Endothelial cell of umbilical vein (primary cell): ENCODE measurements around the gene CHST3. TPM values are rescaled to one million over a fixed set of nuclear protein-coding genes. Genes with fewer than 3 reads are reported as not detected.

Source experiments
- BruUV-seq: library from RNA; stranded (reverse); fragments of 400-500 nt; replicated peaks from 2 replicates; lab custom pipeline; 2021; lab: Mats Ljungman, UMichigan
- CTCF ChIA-PET: fragments of 300-600, 350-600 bp; sonication (Branson Sonifier 250); formaldehyde crosslinking; loops from one replicate; lab custom pipeline; 2021; ENCODE audit warnings: antibody characterized with exemption, inconsistent platforms; lab: Charles Lee
- POLR2A ChIA-PET: fragments of 300-600, 350-600 bp; sonication (Branson Sonifier 250); formaldehyde crosslinking; loops from one replicate; lab custom pipeline; 2021; ENCODE audit warnings: antibody characterized with exemption, inconsistent platforms; lab: Charles Lee
- DNase-seq: peaks from one replicate; pipeline ENCODE4 v3.0.0-alpha.2; 2011; ENCODE audit warnings: low read depth, low spot score
- FAIRE-seq: peaks from 2 replicates; lab custom pipeline; 2011; peaks lifted over from hg19 to GRCh38; lab: Jason Lieb, UNC
- H2AFZ ChIP-seq: 2 replicates; pipeline ENCODE4 v1.6.0; 2012; ENCODE audit warnings: low read depth, low read length, control low read depth, inconsistent platforms
- H3K27ac ChIP-seq: 2 replicates; pipeline ENCODE4 v1.5.1; 2011; ENCODE audit warnings: low read depth, mild to moderate bottlenecking, control low read depth, low read length, moderate library complexity; ENCODE audit not compliant: insufficient read depth
- H3K27me3 ChIP-seq, 2 experiments: 2 replicates each; pipeline versions ENCODE4 v1.6.0 to v1.6.1; 2011; ENCODE audit warnings: low read length in 2 of 2, mixed read lengths in 1 of 2; ENCODE audit not compliant: control insufficient read depth in 2 of 2, insufficient read depth in 2 of 2
- H3K36me3 ChIP-seq, 2 experiments: 2 replicates in 1 of 2; 3 replicates in 1 of 2; pipeline ENCODE4 v1.5.1; 2011; ENCODE audit warnings: low read length in 2 of 2, mild to moderate bottlenecking in 1 of 2, moderate library complexity in 1 of 2; ENCODE audit not compliant: control insufficient read depth in 2 of 2, insufficient read depth in 2 of 2; ENCODE audit errors: extremely low read depth in 1 of 2
- H3K4me1 ChIP-seq: 3 replicates; pipeline ENCODE4 v1.5.1; 2011; ENCODE audit warnings: mild to moderate bottlenecking, low read length; ENCODE audit not compliant: control insufficient read depth, insufficient read depth; ENCODE audit errors: extremely low read depth
- H3K4me2 ChIP-seq: 2 replicates; pipeline ENCODE4 v1.6.1; 2011; ENCODE audit warnings: low read length, control low read depth, mixed read lengths; ENCODE audit not compliant: insufficient read depth
- H3K4me3 ChIP-seq, 3 experiments: fragments of 200-600 bp in 1 of 3; sonication (generic), shearing (Covaris generic) in 1 of 3; replicated peaks in 1 of 3; 2 replicates each; pipeline ENCODE4 v1.5.1; 2011 to 2016; ENCODE audit warnings: control low read depth in 3 of 3, low read length in 3 of 3, mild to moderate bottlenecking in 2 of 3, inconsistent platforms in 1 of 3, low read depth in 1 of 3, moderate library complexity in 1 of 3; ENCODE audit not compliant: insufficient read depth in 1 of 3
- H3K79me2 ChIP-seq: 2 replicates; pipeline ENCODE4 v1.6.0; 2012; ENCODE audit warnings: low read length, inconsistent platforms; ENCODE audit not compliant: control insufficient read depth, insufficient read depth
- H3K9ac ChIP-seq: replicated peaks from 2 replicates; pipeline ENCODE3; 2011; ENCODE audit warnings: low read length, control low read depth; ENCODE audit not compliant: insufficient read depth; ENCODE audit errors: extremely low read depth
- H3K9me1 ChIP-seq: replicated peaks from 3 replicates; pipeline ENCODE4 v1.6.0; 2011; ENCODE audit warnings: mild to moderate bottlenecking, low read length; ENCODE audit not compliant: control insufficient read depth, insufficient read depth; ENCODE audit errors: extremely low read depth
- H3K9me3 ChIP-seq: replicated peaks from 2 replicates; pipeline ENCODE4 v1.5.1; 2012; ENCODE audit warnings: low read length, inconsistent platforms; ENCODE audit not compliant: control insufficient read depth, insufficient read depth
- H4K20me1 ChIP-seq: replicated peaks from 2 replicates; pipeline ENCODE3; 2011; ENCODE audit warnings: mild to moderate bottlenecking, low read length; ENCODE audit not compliant: control insufficient read depth, insufficient read depth; ENCODE audit errors: extremely low read depth
- CTCF ChIP-seq, 2 donors: IDR thresholded peaks; 1 replicate in 1 of 2; 2 replicates in 1 of 2; pipeline ENCODE4 v1.5.1; 2011; ENCODE audit warnings: low read length in 2 of 2, mild to moderate bottlenecking in 2 of 2, moderate library complexity in 2 of 2, control low read depth in 1 of 2, inconsistent platforms in 1 of 2, low read depth in 1 of 2; ENCODE audit not compliant: insufficient read depth in 1 of 2; ENCODE audit errors: extremely low read depth in 1 of 2
- EZH2 ChIP-seq: IDR thresholded peaks from 2 replicates; pipeline ENCODE4 v1.6.1; 2012; ENCODE audit warnings: borderline replicate concordance, low read depth, mild to moderate bottlenecking, moderate library complexity, low read length, inconsistent platforms; ENCODE audit not compliant: severe bottlenecking
- FOS ChIP-seq: IDR thresholded peaks from 2 replicates; pipeline ENCODE4 v1.6.1; 2011; ENCODE audit warnings: mild to moderate bottlenecking, low read length, moderate library complexity, borderline replicate concordance; ENCODE audit not compliant: insufficient read depth
- GATA2 ChIP-seq: IDR thresholded peaks from 2 replicates; pipeline ENCODE4 v1.7.0; 2011; ENCODE audit warnings: low read depth, mild to moderate bottlenecking, moderate library complexity, mixed read lengths, low read length; ENCODE audit not compliant: insufficient read length, insufficient read depth
- JUN ChIP-seq: IDR thresholded peaks from 2 replicates; pipeline ENCODE4 v1.6.1; 2011; ENCODE audit warnings: borderline replicate concordance, low read depth; ENCODE audit not compliant: insufficient read length, insufficient read depth
- MYC ChIP-seq: IDR thresholded peaks from one replicate; pipeline ENCODE4 v1.6.1; 2011; ENCODE audit warnings: mild to moderate bottlenecking, low read depth, low read length
- POLR2A ChIP-seq: IDR thresholded peaks from 2 replicates; pipeline ENCODE4 v1.6.1; 2012; ENCODE audit warnings: low read depth, mild to moderate bottlenecking, control low read depth, low read length
- POLR2AphosphoS5 ChIP-seq: IDR thresholded peaks from 2 replicates; pipeline ENCODE4 v1.6.1; 2012; ENCODE audit warnings: low read depth, mild to moderate bottlenecking, control low read depth, low read length, moderate library complexity; ENCODE audit not compliant: insufficient read depth
- dilution Hi-C: fragments of 300-500 bp; cut with MboI; formaldehyde crosslinking; loops from one replicate; pipeline ENCODE4 v1.15.0; 2019; ENCODE audit warnings: low sequenced_read_pairs; ENCODE audit not compliant: extremely low pct_ligation_motif_present
- intact Hi-C: fragments of 100-400 bp; cut with micrococcal nuclease; formaldehyde crosslinking; loops from one replicate; pipeline ENCODE4 v1.10.0; 2022
- polyA plus RNA-seq, 4 experiments: library from polyadenylated mRNA; depleted of rRNA in 3 of 4; stranded (reverse) in 3 of 4; unstranded in 1 of 4; fragments of >200 nt; gene quantifications; 2 replicates each; pipeline versions ENCODE4 v1.2.1 to v1.2.3, GENCODE V29; 2011 to 2012; ENCODE audit warnings: missing spikeins in 1 of 4
- total RNA-seq: library from RNA; stranded (reverse); gene quantifications from 2 replicates; pipeline ENCODE4 v1.2.3, GENCODE V29; 2021
- TF ChIP-seq, protein P1 (sequence below): IDR thresholded peaks from 2 replicates; pipeline ENCODE4 v1.6.1; 2011; ENCODE audit not compliant: insufficient read depth, insufficient read length

Gene CHST3
- total and polyA plus RNA-seq, 2 donors (not counting 3 experiments of a cell fraction or from before 2014, with no cell fraction given): 5.5 to 11.5 TPM

DNA sequence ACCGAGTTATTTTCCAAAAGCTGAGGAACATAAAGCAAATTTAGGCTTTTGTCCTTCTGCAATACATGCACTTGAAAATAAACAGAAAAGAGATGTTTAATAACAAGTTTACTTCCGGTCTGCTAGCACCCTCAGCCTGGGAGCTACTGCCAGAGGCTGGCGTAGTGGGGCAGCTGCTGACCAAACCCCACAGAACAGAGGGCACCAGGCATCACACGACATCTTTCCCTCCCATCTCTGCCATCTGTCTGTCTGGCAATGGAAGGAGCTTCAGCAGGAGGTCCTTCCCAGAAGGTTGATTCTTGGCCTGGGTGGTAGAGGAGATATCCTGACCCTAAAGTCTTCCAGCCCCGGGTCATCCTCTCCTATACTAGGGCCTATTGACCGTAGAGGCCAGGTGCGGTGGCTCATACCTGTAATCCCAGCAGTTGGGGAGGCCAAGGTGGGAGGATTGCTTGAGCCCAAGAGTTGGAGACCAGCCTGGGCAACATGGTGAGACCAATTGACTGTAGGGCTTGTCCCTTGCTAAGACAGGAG, 47.8 kb downstream of the CHST3 start:
- CTCF ChIA-PET: interaction anchor here (0.6 to 1.6 kb wide), 4 partner anchors 12 to 125 kb away, joined by 3 to 4 read pairs (median 3); no protein-coding TSS in a partner anchor

More for the DNA sequence above, 47.8 kb downstream of the CHST3 start:
- H4K20me1 ChIP-seq: no peaks in the 10 kb centered on the region
- DNase-seq (no peak), FAIRE-seq (no peak)
- H2AFZ ChIP-seq: no peak overlapping the region
- H3K9ac ChIP-seq: no peak overlapping the region
- no peaks in the 10 kb centered on the region for H3K9me3 ChIP-seq
- TF ChIP-seq POLR2AphosphoS5 (no peak), POLR2A (no peak), CTCF (IDR thresholded peaks at IDR 0.05; ENCODE audit: extremely low read depth in 1 of 2, insufficient read depth in 1 of 2, low read depth in 1 of 2, low read length in 2 of 2) (no peak), EZH2 (no peak), MYC (no peak), GATA2 (no peak), JUN (no peak), FOS (no peak)
- TF ChIP-seq, protein P1, sequence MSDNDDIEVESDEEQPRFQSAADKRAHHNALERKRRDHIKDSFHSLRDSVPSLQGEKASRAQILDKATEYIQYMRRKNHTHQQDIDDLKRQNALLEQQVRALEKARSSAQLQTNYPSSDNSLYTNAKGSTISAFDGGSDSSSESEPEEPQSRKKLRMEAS: no peak
- H3K9me1 ChIP-seq: no peaks in the 10 kb centered on the region
- H3K4me3 ChIP-seq: no peak overlapping the region
- H3K4me1 ChIP-seq: peaks cover 17% of the 10 kb centered on the region
- dilution Hi-C loops: no loop called here
- H3K36me3 ChIP-seq: peaks cover 2 to 4% of the 10 kb centered on the region in 2 experiments
- no peaks in the 10 kb centered on the region for H3K79me2 ChIP-seq
- no peak overlapping the region for H3K27ac ChIP-seq
- H3K27me3 ChIP-seq: peaks cover 0 to 6% of the 10 kb centered on the region in 2 experiments
- intact Hi-C loops: no loop called here
- POLR2A ChIA-PET: no interaction called here
- H3K4me2 ChIP-seq: no peak overlapping the region
- no TSS peak for BruUV-seq
